IMR-90 (cell line): ENCODE results near the gene PBRM1. TPM values are rescaled to one million over a fixed set of nuclear protein-coding genes. Genes with fewer than 3 reads are reported as not detected.

ENCODE experiments used
- ATAC-seq: fragments of 200-7000 bp; cut with Tn5 transposase; 2 replicates; pipeline ENCODE4 v1.9.1; 2020; ENCODE audit warnings: low read depth, mild to moderate bottlenecking, moderate library complexity
- BruUV-seq: library from RNA; stranded (reverse); fragments of 400-500 nt; replicated peaks from 2 replicates; lab custom pipeline; 2021; lab: Mats Ljungman, UMichigan
- CTCF ChIA-PET: fragments of 300-600 bp; formaldehyde crosslinking; extraction: SDS; loops from one replicate; lab custom pipeline; 2021; ENCODE audit warnings: antibody characterized with exemption; lab: Yijun Ruan, JAX
- POLR2A ChIA-PET: fragments of 300-600 bp; sonication (Branson Sonifier 250); formaldehyde crosslinking; loops from one replicate; lab custom pipeline; 2022; ENCODE audit warnings: antibody characterized with exemption; ENCODE audit not compliant: unreplicated experiment; lab: Charles Lee
- DNase-seq: peaks from one replicate; pipeline ENCODE4 v3.0.0; 2013
- H2AFZ ChIP-seq: replicated peaks from 2 replicates; pipeline ENCODE3; 2013; ENCODE audit warnings: low read length, mild to moderate bottlenecking; ENCODE audit not compliant: poor library complexity
- H2AK5ac ChIP-seq: 2 replicates; pipeline ENCODE4 v1.6.1; 2013; ENCODE audit warnings: low read depth, low read length, inconsistent platforms
- H2AK9ac ChIP-seq: replicated peaks from 2 replicates; pipeline ENCODE3; 2013; ENCODE audit warnings: mild to moderate bottlenecking, low read depth, low read length, moderate library complexity; ENCODE audit not compliant: poor library complexity
- H2BK120ac ChIP-seq: 2 replicates; pipeline ENCODE4 v1.6.1; 2013; ENCODE audit warnings: low read depth, low read length, inconsistent platforms
- H2BK15ac ChIP-seq: 3 replicates; pipeline ENCODE4 v1.6.1; 2013; ENCODE audit warnings: low read depth, low read length, inconsistent platforms
- H2BK20ac ChIP-seq: 2 replicates; pipeline ENCODE4 v1.6.1; 2013; ENCODE audit warnings: low read depth, mild to moderate bottlenecking, inconsistent platforms, low read length, moderate library complexity
- H2BK5ac ChIP-seq: 2 replicates; pipeline ENCODE4 v1.6.1; 2013; ENCODE audit warnings: mild to moderate bottlenecking, low read depth, low read length, inconsistent platforms; ENCODE audit not compliant: poor library complexity, severe bottlenecking
- H3K14ac ChIP-seq: replicated peaks from 2 replicates; pipeline ENCODE4 v1.6.1; 2013; ENCODE audit warnings: low read depth, low read length, inconsistent platforms
- H3K18ac ChIP-seq: 2 replicates; pipeline ENCODE4 v1.6.1; 2013; ENCODE audit warnings: low read depth, low read length, control low read depth
- H3K23ac ChIP-seq: 2 replicates; pipeline ENCODE4 v1.6.1; 2013; ENCODE audit warnings: low read depth, low read length, inconsistent platforms
- H3K27ac ChIP-seq: 2 replicates; pipeline ENCODE4 v1.5.1; 2013; ENCODE audit warnings: mild to moderate bottlenecking, control low read depth, low read length; ENCODE audit not compliant: insufficient read depth
- H3K27me3 ChIP-seq: 2 replicates; pipeline ENCODE4 v1.6.1; 2013; ENCODE audit warnings: low read length; ENCODE audit not compliant: control insufficient read depth, insufficient read depth
- H3K36me3 ChIP-seq: 2 replicates; pipeline ENCODE4 v1.6.1; 2013; ENCODE audit warnings: low read length, mixed read lengths; ENCODE audit not compliant: control insufficient read depth, insufficient read depth
- H3K4ac ChIP-seq: 2 replicates; pipeline ENCODE4 v1.6.1; 2013; ENCODE audit warnings: low read depth, low read length, inconsistent platforms
- H3K4me1 ChIP-seq: 2 replicates; pipeline ENCODE4 v1.6.1; 2013; ENCODE audit warnings: low read length, mixed read lengths; ENCODE audit not compliant: control insufficient read depth, insufficient read depth
- H3K4me2 ChIP-seq: 2 replicates; pipeline ENCODE4 v1.6.1; 2013; ENCODE audit warnings: low read depth, mild to moderate bottlenecking, control low read depth, low read length, moderate library complexity
- H3K4me3 ChIP-seq: 2 replicates; pipeline ENCODE4 v1.5.1; 2013; ENCODE audit warnings: low read depth, mild to moderate bottlenecking, control low read depth, low read length, moderate library complexity; ENCODE audit not compliant: insufficient read depth
- H3K56ac ChIP-seq: 2 replicates; pipeline ENCODE4 v1.6.1; 2013; ENCODE audit warnings: low read length, inconsistent platforms; ENCODE audit not compliant: insufficient read depth; ENCODE audit errors: extremely low read depth
- H3K79me1 ChIP-seq, 2 experiments: 2 replicates each; pipeline ENCODE4 v1.6.1; 2013; ENCODE audit warnings: low read length in 2 of 2, inconsistent platforms in 1 of 2, low read depth in 1 of 2
- H3K9ac ChIP-seq: 2 replicates; pipeline ENCODE4 v1.6.1; 2013; ENCODE audit warnings: low read depth, low read length, control low read depth
- H3K9me1 ChIP-seq: 2 replicates; pipeline ENCODE4 v1.6.1; 2013; ENCODE audit warnings: low read length, inconsistent platforms; ENCODE audit not compliant: insufficient read depth
- H3K9me3 ChIP-seq: 2 replicates; pipeline ENCODE4 v1.6.1; 2013; ENCODE audit warnings: low read length; ENCODE audit not compliant: control insufficient read depth, insufficient read depth
- H4K20me1 ChIP-seq: 2 replicates; pipeline ENCODE4 v1.6.1; 2013; ENCODE audit warnings: low read length, inconsistent platforms; ENCODE audit not compliant: insufficient read depth
- H4K5ac ChIP-seq: 2 replicates; pipeline ENCODE4 v1.6.1; 2013; ENCODE audit warnings: mild to moderate bottlenecking, low read depth, low read length, control low read depth
- H4K8ac ChIP-seq, 2 experiments: 2 replicates each; pipeline ENCODE4 v1.6.1; 2013; ENCODE audit warnings: low read depth in 2 of 2, low read length in 2 of 2, control low read depth in 1 of 2, inconsistent platforms in 1 of 2
- H4K91ac ChIP-seq: 2 replicates; pipeline ENCODE4 v1.6.1; 2013; ENCODE audit warnings: low read depth, low read length, inconsistent platforms; ENCODE audit not compliant: insufficient read depth
- CEBPB ChIP-seq: IDR thresholded peaks from 2 replicates; pipeline ENCODE4 v1.6.1; 2012; ENCODE audit warnings: low read depth, low read length, improper control_type of control experiment
- CHD1 ChIP-seq: IDR thresholded peaks from 2 replicates; pipeline ENCODE4 v1.6.1; 2012; ENCODE audit warnings: low read depth, low read length, improper control_type of control experiment
- CTCF ChIP-seq: conservative IDR thresholded peaks from 2 replicates; pipeline ENCODE4 v1.5.1; 2012; ENCODE audit warnings: mild to moderate bottlenecking, low read depth, low read length, improper control_type of control experiment
- FOS ChIP-seq: fragments of 150-350 bp; IDR thresholded peaks from 2 replicates; pipeline ENCODE4 v1.6.1; 2016; ENCODE audit warnings: low read depth, low read length
- RAD21 ChIP-seq: IDR thresholded peaks from 2 replicates; pipeline ENCODE4 v1.6.1; 2012; ENCODE audit warnings: low read length, improper control_type of control experiment
- RFX5 ChIP-seq: IDR thresholded peaks from 2 replicates; pipeline ENCODE4 v1.8.0; 2012; ENCODE audit warnings: low read depth, mild to moderate bottlenecking, low read length, moderate library complexity
- dilution Hi-C: fragments of 300-500 bp; cut with HindIII; formaldehyde crosslinking; loops from one replicate; pipeline ENCODE4 v1.14.3; 2018; ENCODE audit warnings: low sequenced_read_pairs; ENCODE audit not compliant: unreplicated experiment
- in situ Hi-C: fragments of 300-500 bp; cut with MboI; formaldehyde crosslinking; loops from 3 replicates; pipeline ENCODE4 v1.14.3; 2019; ENCODE audit warnings: low sequenced_read_pairs, inconsistent platforms, mixed read lengths
- intact Hi-C: fragments of 100-400 bp; cut with micrococcal nuclease; formaldehyde crosslinking; loops from 2 replicates; pipeline ENCODE4 v1.10.0; 2022
- polyA plus RNA-seq, 3 experiments: library from polyadenylated mRNA; depleted of rRNA; stranded (reverse); fragments of >200 nt; gene quantifications; 2 replicates each; pipeline ENCODE4 v1.2.3, GENCODE V29; 2012; ENCODE audit warnings: low replicate concordance in 1 of 3
- total RNA-seq: library from RNA; depleted of rRNA; stranded (reverse); fragments of >200 nt; gene quantifications from 2 replicates; pipeline ENCODE4 v1.2.3, GENCODE V29; 2012

PBRM1 gene
- total and polyA plus RNA-seq, 2 of the 4 experiments (the other 2 are of a cell fraction) = 16.5 to 72.6 TPM

- POLR2A ChIA-PET = no interaction called here
- ATAC-seq = no peak
These were observed 34.1 kb downstream of the PBRM1 start for GRCh38 chr3:52651592-52651991.

More at GRCh38 chr3:52651592-52651991, 34.1 kb downstream of the PBRM1 start:
- no peak overlapping the region for H4K91ac ChIP-seq
- CTCF ChIA-PET = no interaction called here
- no peaks in the 10 kb centered on the region for H3K9me3 ChIP-seq
- H4K5ac ChIP-seq = no peak overlapping the region
- no peak overlapping the region for H3K4me2 ChIP-seq
- peaks cover 3 to 32% of the 10 kb centered on the region in 2 experiments for H3K79me1 ChIP-seq
- no peak overlapping the region for H2AK5ac ChIP-seq
- peaks cover 7% of the 10 kb centered on the region for H3K9me1 ChIP-seq
- no TSS peak for BruUV-seq
- no peak overlapping the region for H3K18ac ChIP-seq
- DNase-seq = no peak
- no peak overlapping the region for H3K56ac ChIP-seq
- no peak overlapping the region for H3K23ac ChIP-seq
- no peak overlapping the region for H2BK20ac ChIP-seq
- no peak overlapping the region for H3K14ac ChIP-seq
- H3K27ac ChIP-seq = no peak overlapping the region
- no peak overlapping the region for H2BK120ac ChIP-seq
- peaks cover 45% of the 10 kb centered on the region for H3K36me3 ChIP-seq
- TF ChIP-seq CEBPB (peak; percentile 55), FOS (no peak), CHD1 (no peak), RFX5 (no peak), RAD21 (no peak), CTCF (no peak)
- H3K27me3 ChIP-seq = no peaks in the 10 kb centered on the region
- H4K8ac ChIP-seq = no peak overlapping the region
- no peaks in the 10 kb centered on the region for H4K20me1 ChIP-seq
- H2AK9ac ChIP-seq = no peak overlapping the region
- dilution Hi-C loops (no loop called here), in situ Hi-C loops (no loop called here), intact Hi-C loops (no loop called here)
- H2BK15ac ChIP-seq = no peak overlapping the region
- no peak overlapping the region for H2AFZ ChIP-seq
- H3K9ac ChIP-seq = no peak overlapping the region
- no peak overlapping the region for H3K4ac ChIP-seq
- no peak overlapping the region for H3K4me3 ChIP-seq
- H2BK5ac ChIP-seq = no peak overlapping the region
- peaks cover 8% of the 10 kb centered on the region; the same call in 1 of the 2 replicates for H3K4me1 ChIP-seq
